AG09319 (cell line): ENCODE measurements around the gene LDB3.

Experiments used
- DNase-seq: peaks from one replicate; pipeline ENCODE4 v3.0.0-alpha.2; 2010; ENCODE audit warnings: low read depth; ENCODE audit errors: extremely low read depth
- TF ChIP-seq, protein P1 (sequence below): IDR thresholded peaks from 2 replicates; pipeline ENCODE4 v1.5.1; 2011; ENCODE audit warnings: low read depth, mild to moderate bottlenecking, inconsistent platforms, low read length, moderate library complexity

LDB3 gene

DNA sequence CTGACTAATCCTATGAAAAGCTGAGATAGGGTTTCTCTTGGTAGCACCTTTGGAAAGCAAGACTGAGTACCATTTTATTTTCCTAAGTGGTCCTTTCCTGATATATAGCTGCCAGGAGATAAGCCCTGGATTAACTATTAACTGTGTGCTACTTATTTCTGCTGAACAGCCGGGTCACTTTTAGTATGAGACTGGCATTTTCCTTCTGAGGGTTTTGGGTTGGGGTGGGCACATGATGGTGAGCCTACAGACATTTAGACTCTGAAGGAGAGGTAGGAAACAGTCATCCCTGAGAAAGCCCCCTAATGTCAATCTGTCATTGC lies 58.3 kb downstream of the LDB3 start:
- DNase-seq = no peak
- TF ChIP-seq, protein P1, sequence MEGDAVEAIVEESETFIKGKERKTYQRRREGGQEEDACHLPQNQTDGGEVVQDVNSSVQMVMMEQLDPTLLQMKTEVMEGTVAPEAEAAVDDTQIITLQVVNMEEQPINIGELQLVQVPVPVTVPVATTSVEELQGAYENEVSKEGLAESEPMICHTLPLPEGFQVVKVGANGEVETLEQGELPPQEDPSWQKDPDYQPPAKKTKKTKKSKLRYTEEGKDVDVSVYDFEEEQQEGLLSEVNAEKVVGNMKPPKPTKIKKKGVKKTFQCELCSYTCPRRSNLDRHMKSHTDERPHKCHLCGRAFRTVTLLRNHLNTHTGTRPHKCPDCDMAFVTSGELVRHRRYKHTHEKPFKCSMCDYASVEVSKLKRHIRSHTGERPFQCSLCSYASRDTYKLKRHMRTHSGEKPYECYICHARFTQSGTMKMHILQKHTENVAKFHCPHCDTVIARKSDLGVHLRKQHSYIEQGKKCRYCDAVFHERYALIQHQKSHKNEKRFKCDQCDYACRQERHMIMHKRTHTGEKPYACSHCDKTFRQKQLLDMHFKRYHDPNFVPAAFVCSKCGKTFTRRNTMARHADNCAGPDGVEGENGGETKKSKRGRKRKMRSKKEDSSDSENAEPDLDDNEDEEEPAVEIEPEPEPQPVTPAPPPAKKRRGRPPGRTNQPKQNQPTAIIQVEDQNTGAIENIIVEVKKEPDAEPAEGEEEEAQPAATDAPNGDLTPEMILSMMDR = no peak

DNA sequence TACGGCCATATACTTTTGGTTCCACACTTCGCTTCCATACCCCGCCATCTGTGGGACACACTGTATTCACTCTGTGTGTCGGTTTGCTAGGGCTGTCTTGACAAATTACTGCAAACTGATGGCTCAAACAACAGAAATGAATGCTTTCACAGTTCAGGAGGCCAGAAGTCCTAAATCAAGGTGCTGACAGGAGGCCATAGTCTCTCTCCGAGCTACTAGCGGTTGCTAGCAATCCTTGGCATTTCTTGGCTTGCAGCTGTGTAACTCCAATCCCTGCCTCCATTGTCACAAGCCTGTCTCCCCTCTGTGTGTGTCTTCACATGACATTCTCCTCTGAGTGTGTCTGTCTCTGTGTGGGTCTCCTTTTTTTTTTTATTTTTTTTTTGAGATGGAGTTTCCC lies 59.2 kb downstream of the LDB3 start:
- TF ChIP-seq, protein P1 = no peak
- no peak for DNase-seq

DNA sequence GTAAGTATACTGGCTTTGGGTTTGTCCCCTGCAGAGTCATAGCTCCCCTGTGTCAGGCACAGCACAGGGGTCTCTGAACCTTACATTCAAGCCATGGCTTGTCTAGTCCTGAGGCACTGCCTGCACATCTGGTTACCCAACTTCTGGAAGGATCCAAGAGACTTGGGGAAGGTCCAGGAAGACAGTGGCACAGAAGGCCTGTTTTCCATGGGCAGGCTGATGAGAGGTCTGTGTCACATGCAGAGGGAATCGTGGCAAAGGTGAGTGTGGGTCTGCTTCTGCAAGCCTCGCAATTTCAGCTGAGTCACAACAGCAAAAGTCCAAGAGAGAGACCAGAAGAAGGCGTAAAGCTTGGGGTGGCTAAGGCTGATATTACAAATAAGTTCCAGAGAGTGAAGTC lies 59.7 kb downstream of the LDB3 start:
- DNase-seq = no peak
- TF ChIP-seq, protein P1 = no peak

DNA sequence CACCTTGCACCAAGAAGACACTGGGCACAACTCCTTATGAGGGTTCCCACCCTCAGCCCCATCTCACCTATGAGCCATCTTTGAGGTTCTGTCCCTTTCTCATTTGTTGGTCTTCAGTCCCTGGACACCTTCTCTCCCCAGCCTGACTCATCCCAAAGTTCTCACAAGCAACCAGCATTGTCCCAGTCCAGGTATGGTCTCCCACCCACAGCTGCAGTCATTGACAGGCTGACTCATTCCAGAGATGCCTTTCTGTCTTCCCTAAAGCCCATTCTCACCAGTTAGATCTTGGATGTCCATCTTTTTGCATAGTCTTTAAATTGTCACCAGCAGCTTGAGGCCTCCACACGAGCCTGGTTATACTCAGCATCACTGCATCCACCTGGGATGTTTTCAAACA lies 61.4 kb downstream of the LDB3 start:
- TF ChIP-seq, protein P1 = no peak
- no peak for DNase-seq

DNA sequence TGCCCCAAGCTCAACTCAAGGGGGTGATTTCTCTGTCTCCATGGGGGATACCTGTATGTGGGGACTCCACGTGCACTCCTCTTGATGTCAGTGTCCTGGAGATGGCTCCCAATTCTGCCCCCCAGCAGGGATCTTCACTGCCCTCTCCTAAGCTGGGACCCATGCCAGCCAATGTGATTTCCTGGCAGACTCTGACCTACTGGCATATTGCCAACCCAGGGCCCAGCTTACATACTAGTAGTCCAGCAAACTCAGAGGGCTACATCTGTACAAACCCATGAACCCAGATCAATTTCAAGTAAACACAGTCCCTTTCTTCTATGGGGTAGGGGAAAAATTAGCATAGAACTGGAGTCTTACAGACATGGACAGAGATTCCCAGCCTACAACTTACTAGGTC lies 61.9 kb downstream of the LDB3 start:
- TF ChIP-seq, protein P1 = no peak
- no peak for DNase-seq

DNA sequence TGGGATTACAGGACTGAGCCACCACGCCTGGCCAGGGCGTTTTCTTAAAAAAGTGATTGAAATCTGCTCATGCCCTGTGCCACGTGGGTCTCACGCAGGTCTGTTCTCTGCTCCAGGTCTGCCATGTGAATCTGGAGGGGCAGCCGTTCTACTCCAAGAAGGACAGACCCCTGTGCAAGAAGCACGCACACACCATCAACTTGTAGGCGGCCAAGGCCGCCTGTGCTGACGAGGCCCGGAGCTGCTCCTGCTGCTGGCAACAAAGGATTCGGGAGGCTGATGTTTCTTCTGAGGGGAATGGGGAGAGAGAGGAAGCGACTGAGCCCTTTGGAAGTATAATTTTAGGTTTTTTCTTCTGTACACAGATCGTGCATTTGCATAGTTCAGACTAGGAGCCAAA lies 64.5 kb downstream of the LDB3 start:
- DNase-seq = no peak
- TF ChIP-seq, protein P1 = no peak

DNA sequence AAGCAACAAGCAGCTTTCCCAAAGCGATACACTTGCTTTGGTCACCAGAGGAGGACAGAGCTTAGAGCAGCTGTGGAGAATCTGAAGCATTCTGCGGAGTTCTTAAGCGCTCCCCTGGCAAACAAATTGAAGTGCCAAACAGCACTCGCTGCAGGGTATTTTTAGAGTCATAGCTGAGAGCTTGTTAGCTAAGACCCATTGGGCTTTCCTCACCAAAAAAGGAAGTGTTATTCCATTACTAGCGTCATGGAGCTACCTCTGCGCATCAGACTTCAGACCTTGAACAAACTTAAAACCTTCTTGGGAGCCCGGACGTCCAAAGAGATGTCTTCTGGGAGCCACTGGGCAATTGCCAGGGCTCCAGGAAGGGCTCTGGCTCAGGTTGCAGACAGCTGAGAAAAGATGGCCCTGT lies 65.0 kb downstream of the LDB3 start:
- no peak for DNase-seq
- TF ChIP-seq, protein P1 = no peak
